Glutamatergic neuron (in vitro differentiated cells): ENCODE results near the gene LCK. TPM values are rescaled to one million over a fixed set of nuclear protein-coding genes. Genes with fewer than 3 reads are reported as not detected.
A peak's percentile ranks its signal among the peaks of the same experiment; 100 is the strongest.

Experiments
- DNase-seq: peaks from one replicate; pipeline ENCODE4 v3.0.0; 2022
- H3K27ac Mint-ChIP-seq: one replicate; pipeline ENCODE4 v1.8.0; 2020; ENCODE audit warnings: mild to moderate bottlenecking, mixed read lengths, inconsistent platforms; ENCODE audit not compliant: unreplicated experiment
- H3K27me3 Mint-ChIP-seq: one replicate; pipeline ENCODE4 v1.8.0; 2020; ENCODE audit warnings: mild to moderate bottlenecking, moderate library complexity, mixed read lengths, inconsistent platforms; ENCODE audit not compliant: unreplicated experiment
- H3K36me3 Mint-ChIP-seq: one replicate; pipeline ENCODE4 v1.8.0; 2020; ENCODE audit warnings: mild to moderate bottlenecking, mixed read lengths, inconsistent platforms; ENCODE audit not compliant: unreplicated experiment
- H3K4me1 Mint-ChIP-seq: one replicate; pipeline ENCODE4 v1.8.0; 2020; ENCODE audit warnings: mild to moderate bottlenecking, low read depth, mixed read lengths, inconsistent platforms; ENCODE audit not compliant: unreplicated experiment
- H3K4me3 Mint-ChIP-seq: one replicate; pipeline ENCODE4 v1.8.0; 2020; ENCODE audit warnings: mild to moderate bottlenecking, mixed read lengths, inconsistent platforms; ENCODE audit not compliant: unreplicated experiment
- H3K9me3 Mint-ChIP-seq: one replicate; pipeline ENCODE4 v1.8.0; 2020; ENCODE audit warnings: mild to moderate bottlenecking, moderate library complexity, mixed read lengths, inconsistent platforms; ENCODE audit not compliant: unreplicated experiment
- total RNA-seq: library from RNA; stranded (reverse); fragmentation: NEBNext Ultra II Directional; extraction: Animal tissue kit (Norgen Biotek cat#: 25700); gene quantifications from one replicate; pipeline ENCODE4 v1.2.1, GENCODE V29; 2021; ENCODE audit not compliant: unreplicated experiment
- TF ChIP-seq, protein P1 (sequence below): fragments of 200-600 bp; sonication (generic); IDR thresholded peaks from one replicate; pipeline ENCODE4 v1.5.0; 2021; ENCODE audit not compliant: partially characterized antibody, unreplicated experiment

LCK gene
- total RNA-seq, 1 donor from 2014 or later = 0.37 TPM

DNA sequence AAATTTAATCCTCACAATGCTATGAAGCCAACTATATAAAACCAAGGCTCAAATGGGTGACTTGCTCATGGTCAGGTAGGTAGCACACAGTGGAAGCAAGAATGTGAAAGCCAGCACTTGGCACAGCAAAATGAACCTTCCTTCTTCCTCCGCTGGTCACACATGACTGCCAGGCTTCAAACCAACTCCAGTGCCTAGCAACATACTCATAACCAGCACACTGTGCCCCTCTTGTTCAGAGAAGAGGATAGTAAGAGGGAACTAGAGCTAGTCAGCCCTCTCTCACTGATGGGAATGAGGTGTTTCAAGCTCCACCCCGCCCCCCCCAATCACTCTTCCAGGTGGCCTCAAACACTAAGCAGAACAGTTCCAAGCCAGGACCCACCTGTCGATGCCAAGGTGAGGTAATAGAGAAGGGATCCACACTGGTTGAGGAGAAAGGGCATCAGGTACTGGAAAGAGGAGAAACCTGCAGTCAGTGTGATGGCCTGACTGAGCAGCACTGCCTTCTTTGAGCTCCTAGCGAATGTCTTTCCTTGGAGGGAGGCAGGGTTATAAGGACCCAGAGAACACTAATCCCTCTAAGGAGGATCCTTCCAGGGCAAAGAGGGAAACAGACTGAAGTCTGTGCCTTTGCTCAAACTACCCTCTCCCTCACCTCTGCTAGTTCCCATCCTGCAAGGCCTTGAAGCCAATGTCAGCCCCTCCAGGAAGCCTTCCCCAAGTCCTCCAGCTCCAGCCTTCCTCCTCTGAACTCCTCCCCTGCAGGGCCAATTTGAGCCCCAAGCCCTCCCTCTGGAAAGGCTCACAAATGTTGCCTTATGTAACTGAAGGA, 30.1 kb upstream of the LCK start:
- peaks cover 7% of the 10 kb centered on the region for H3K36me3 Mint-ChIP-seq
- peaks cover 2% of the 10 kb centered on the region for H3K4me1 Mint-ChIP-seq
- peak overlapping the region; percentile 97 for H3K4me3 Mint-ChIP-seq
- TF ChIP-seq, protein P1, sequence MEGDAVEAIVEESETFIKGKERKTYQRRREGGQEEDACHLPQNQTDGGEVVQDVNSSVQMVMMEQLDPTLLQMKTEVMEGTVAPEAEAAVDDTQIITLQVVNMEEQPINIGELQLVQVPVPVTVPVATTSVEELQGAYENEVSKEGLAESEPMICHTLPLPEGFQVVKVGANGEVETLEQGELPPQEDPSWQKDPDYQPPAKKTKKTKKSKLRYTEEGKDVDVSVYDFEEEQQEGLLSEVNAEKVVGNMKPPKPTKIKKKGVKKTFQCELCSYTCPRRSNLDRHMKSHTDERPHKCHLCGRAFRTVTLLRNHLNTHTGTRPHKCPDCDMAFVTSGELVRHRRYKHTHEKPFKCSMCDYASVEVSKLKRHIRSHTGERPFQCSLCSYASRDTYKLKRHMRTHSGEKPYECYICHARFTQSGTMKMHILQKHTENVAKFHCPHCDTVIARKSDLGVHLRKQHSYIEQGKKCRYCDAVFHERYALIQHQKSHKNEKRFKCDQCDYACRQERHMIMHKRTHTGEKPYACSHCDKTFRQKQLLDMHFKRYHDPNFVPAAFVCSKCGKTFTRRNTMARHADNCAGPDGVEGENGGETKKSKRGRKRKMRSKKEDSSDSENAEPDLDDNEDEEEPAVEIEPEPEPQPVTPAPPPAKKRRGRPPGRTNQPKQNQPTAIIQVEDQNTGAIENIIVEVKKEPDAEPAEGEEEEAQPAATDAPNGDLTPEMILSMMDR = no peak
- H3K27ac Mint-ChIP-seq = no peak overlapping the region
- no peak for DNase-seq
- H3K27me3 Mint-ChIP-seq = peaks cover 4% of the 10 kb centered on the region
- peaks cover 4% of the 10 kb centered on the region for H3K9me3 Mint-ChIP-seq

DNA sequence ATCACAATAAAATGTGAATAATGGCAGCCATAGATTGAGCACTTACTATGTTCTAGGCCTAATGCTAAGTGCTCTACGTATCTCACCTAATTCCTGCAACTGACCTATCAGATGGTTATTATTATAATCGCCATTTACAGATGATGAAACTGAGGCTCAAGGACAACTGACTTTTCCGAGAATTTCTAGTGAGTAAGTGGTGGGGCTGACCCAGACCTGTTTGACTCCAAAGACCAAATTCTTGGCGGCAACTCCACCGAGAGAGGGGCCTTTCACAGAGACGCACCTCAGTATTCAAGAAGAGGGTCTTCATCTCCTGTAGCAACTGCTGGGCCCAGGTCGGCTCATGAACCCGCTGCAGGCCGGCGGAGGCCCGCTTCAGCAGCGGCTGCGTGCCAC, 29.5 kb upstream of the LCK start:
- H3K27ac Mint-ChIP-seq = peak overlapping the region; percentile 83
- peaks cover 7% of the 10 kb centered on the region for H3K36me3 Mint-ChIP-seq
- DNase-seq = no peak
- TF ChIP-seq, protein P1 = no peak
- peak overlapping the region; percentile 97 for H3K4me3 Mint-ChIP-seq
- peaks cover 2% of the 10 kb centered on the region for H3K27me3 Mint-ChIP-seq
- H3K9me3 Mint-ChIP-seq = peaks cover 4% of the 10 kb centered on the region
- peaks cover 2% of the 10 kb centered on the region for H3K4me1 Mint-ChIP-seq

DNA sequence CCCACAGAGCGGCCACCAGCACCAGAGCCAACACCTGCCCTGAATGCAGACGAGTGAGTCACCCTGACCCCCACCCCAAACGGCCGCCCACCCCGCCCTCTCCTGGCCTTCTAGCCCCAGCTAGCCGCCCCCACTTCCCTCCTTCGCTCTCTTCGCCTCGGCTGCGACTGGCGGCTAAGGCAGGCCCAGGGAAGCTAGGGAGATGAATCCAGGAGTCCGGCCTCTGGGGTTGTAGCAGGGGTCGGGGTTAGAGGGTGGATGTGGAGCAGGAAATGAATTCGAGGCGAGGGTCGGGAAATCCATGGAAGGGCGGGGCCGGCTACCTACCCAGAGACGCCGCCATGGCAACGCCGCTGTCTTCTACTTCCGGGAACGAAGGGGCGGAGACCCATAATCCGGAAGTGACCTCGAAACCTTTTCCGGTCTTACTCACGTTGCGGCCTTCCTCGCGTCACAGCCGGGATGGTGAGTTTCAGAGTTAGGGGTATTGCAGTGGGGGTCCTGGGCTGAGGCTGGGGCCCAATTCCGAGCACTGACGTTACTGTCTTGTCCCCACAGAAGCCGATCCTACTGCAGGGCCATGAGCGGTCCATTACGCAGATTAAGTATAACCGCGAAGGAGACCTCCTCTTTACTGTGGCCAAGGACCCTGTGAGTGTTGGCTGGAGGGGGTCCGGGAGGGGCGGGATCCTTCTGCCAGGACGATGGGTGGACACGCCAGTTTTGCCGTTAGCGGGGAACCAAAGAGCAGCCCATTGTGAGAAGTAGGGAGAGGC, 28.9 kb upstream of the LCK start, which contains the start of the genes EIF3I and TMEM234:
Gene EIF3I (plus strand): TSS at position 428 of the 776 bp plus-strand sequence. CDS start 35 bp downstream, at position 463.
Gene TMEM234 (minus strand): TSS at position 374 of the 776 bp plus-strand sequence. CDS start 31 bp downstream, at position 343.
- Mint-ChIP-seq H3K4me1 (peaks cover 2% of the 10 kb centered on the region), H3K9me3 (peaks cover 4% of the 10 kb centered on the region), H3K27me3 (peaks cover 2% of the 10 kb centered on the region), H3K36me3 (peaks cover 4% of the 10 kb centered on the region), H3K27ac (peak within 1 kb of the TSS; percentile 83), H3K4me3 (peak within 1 kb of the TSS; percentile 97)
- TF ChIP-seq, protein P1 = no peak
- peak; percentile 90 for DNase-seq

DNA sequence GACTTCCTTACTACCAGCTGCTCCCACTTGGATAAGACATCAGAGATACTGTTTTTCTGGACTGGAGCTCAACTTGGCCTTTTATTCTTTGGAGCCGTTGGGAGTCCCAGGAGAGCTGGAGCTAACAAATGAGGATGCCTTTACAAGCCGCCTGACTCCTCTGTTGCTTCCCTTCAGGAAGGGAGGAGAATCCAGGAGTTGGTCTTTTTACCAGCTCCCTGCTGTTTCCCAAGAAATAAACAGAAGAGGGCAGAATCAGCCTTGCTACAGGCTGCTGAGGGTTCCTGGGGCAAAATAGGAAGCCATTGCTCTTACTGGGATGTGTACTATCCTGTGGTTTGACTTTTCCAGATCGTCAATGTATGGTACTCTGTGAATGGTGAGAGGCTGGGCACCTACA, 27.4 kb upstream of the LCK start:
- Mint-ChIP-seq H3K27ac (no peak overlapping the region), H3K4me1 (peaks cover 2% of the 10 kb centered on the region), H3K9me3 (peaks cover 4% of the 10 kb centered on the region), H3K27me3 (peaks cover 2% of the 10 kb centered on the region), H3K4me3 (peak overlapping the region; percentile 97), H3K36me3 (no peaks in the 10 kb centered on the region)
- no peak for DNase-seq
- TF ChIP-seq, protein P1 = no peak
